SU-DHL-6 (cell line): ENCODE results near the gene ZNF804B.

ENCODE experiments used
- H2AFZ ChIP-seq: fragments of 200-600 bp; sonication (generic); 2 replicates; pipeline ENCODE4 v1.6.1; 2014; ENCODE audit warnings: low read depth, mild to moderate bottlenecking, moderate library complexity, mixed read lengths, antibody characterized with exemption, low read length; ENCODE audit not compliant: severe bottlenecking
- H3F3A ChIP-seq: fragments of 200-600 bp; shearing (Covaris generic); 2 replicates; pipeline ENCODE4 v1.6.0; 2016; ENCODE audit warnings: antibody characterized with exemption, mild to moderate bottlenecking; ENCODE audit not compliant: insufficient read depth
- H3K27ac ChIP-seq: fragments of 200-600 bp; sonication (generic); 2 replicates; pipeline ENCODE4 v1.5.1; 2016; ENCODE audit warnings: low read depth, mild to moderate bottlenecking, low read length, moderate library complexity, mixed read lengths
- H3K27me3 ChIP-seq: fragments of 200-600 bp; sonication (generic), shearing (Covaris generic); 2 replicates; pipeline ENCODE4 v1.6.0; 2014; ENCODE audit warnings: mild to moderate bottlenecking, low read length
- H3K36me3 ChIP-seq: fragments of 200-600 bp; sonication (generic); 2 replicates; pipeline ENCODE4 v1.6.1; 2014; ENCODE audit warnings: mild to moderate bottlenecking, low read length, mixed read lengths
- H3K4me2 ChIP-seq: fragments of 300-600, 200-600 bp; shearing (Covaris generic), sonication (generic); 2 replicates; pipeline ENCODE4 v1.6.0; 2014; ENCODE audit warnings: low read length, low read depth, mild to moderate bottlenecking; ENCODE audit not compliant: poor library complexity, severe bottlenecking
- H3K4me3 ChIP-seq: fragments of 200-600 bp; sonication (generic); 2 replicates; pipeline ENCODE4 v1.5.1; 2014; ENCODE audit warnings: antibody characterized with exemption, low read length, mild to moderate bottlenecking, mixed read lengths; ENCODE audit not compliant: insufficient read depth, poor library complexity, severe bottlenecking
- H3K79me2 ChIP-seq: fragments of 200-600 bp; sonication (generic); 2 replicates; pipeline ENCODE4 v1.6.1; 2014; ENCODE audit warnings: mild to moderate bottlenecking, low read length, moderate library complexity; ENCODE audit not compliant: insufficient read depth
- H3K9ac ChIP-seq: fragments of 200-600 bp; sonication (generic); 2 replicates; pipeline ENCODE4 v1.7.0; 2014; ENCODE audit warnings: mild to moderate bottlenecking, low read length
- H3K9me2 ChIP-seq: fragments of 200-600 bp; sonication (generic); replicated peaks from 2 replicates; pipeline ENCODE4 v1.6.1; 2014; ENCODE audit warnings: low read length; ENCODE audit not compliant: insufficient read depth
- H3K9me3 ChIP-seq: fragments of 200-600 bp; sonication (generic); 2 replicates; pipeline ENCODE4 v1.6.1; 2014; ENCODE audit warnings: low read length, mixed read lengths; ENCODE audit not compliant: insufficient read depth
- H4K20me1 ChIP-seq: fragments of 200-600 bp; sonication (generic); 2 replicates; pipeline ENCODE4 v1.6.1; 2014; ENCODE audit warnings: low read depth, mild to moderate bottlenecking, antibody characterized with exemption, low read length, moderate library complexity, mixed read lengths
- CTCF ChIP-seq: fragments of 200-600 bp; sonication (generic); IDR thresholded peaks from one replicate; pipeline ENCODE4 v1.5.1; 2017; ENCODE audit warnings: antibody characterized with exemption, mild to moderate bottlenecking, low read length, moderate library complexity; ENCODE audit not compliant: insufficient read depth, poor library complexity, severe bottlenecking
- EZH2phosphoT487 ChIP-seq: fragments of 200-600 bp; sonication (generic), shearing (Covaris generic); conservative IDR thresholded peaks from 2 replicates; pipeline ENCODE4 v1.6.1; 2018; ENCODE audit warnings: mild to moderate bottlenecking, antibody characterized with exemption, low read length, moderate library complexity, mixed read lengths

The ZNF804B gene

DNA sequence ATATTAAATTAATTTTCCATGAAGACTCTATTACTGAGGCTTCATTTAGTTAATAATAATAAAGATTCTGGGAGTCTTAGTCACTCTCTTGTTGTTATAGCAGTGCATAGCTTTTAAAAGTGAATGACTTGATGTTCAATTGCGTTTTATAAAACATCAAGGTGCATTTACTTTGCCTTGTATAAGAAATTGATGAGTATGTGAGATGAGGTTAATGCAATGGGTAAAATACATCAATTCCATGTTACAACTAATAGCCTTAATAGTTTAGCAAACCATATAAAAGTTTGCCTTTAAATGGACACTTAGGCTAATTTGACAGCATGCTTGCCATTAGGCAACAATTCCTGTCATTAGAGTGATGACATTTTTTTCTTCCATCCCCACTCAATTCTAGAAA lies 209.7 kb downstream of the ZNF804B start:
- Histone ChIP-seq H3K27ac (no peak overlapping the region), H3K36me3 (no peaks in the 10 kb centered on the region; the same call in 1 of the 2 replicates), H3K79me2 (no peaks in the 10 kb centered on the region), H3K4me2 (no peak overlapping the region), H4K20me1 (no peaks in the 10 kb centered on the region), H3K9me2 (no peaks in the 10 kb centered on the region), H3K9me3 (peaks cover 6% of the 10 kb centered on the region; the same call in 1 of the 2 replicates), H3F3A (no peaks in the 10 kb centered on the region), H3K27me3 (no peaks in the 10 kb centered on the region), H3K9ac (no peak overlapping the region), H2AFZ (no peak overlapping the region), H3K4me3 (no peak overlapping the region)
- TF ChIP-seq EZH2phosphoT487 (no peak), CTCF (no peak)

DNA sequence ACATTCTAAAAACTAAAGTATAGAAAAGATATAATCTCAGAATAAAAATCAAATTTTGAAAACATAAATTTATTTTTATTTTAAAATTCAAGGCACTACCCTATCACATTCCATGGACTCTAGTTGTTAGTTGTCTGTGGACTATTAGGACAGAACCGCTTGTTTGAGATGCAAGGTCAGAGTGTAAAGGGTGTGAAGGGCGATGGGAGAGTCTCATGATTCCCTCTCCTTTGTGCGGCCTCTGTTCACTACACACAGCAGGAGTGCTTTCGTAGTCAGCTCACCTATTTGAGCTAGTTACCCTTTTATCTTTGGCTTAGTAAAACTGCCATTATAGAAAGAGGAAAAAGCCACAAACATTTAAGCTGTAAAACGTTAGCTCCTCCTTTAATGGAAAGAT lies 225.8 kb downstream of the ZNF804B start:
- TF ChIP-seq CTCF = no peak
- TF ChIP-seq EZH2phosphoT487 = no peak
- H3K9me2 ChIP-seq = no peaks in the 10 kb centered on the region
- no peak overlapping the region for H3K4me3 ChIP-seq
- H2AFZ ChIP-seq = peak overlapping the region; percentile 52
- H3K27ac ChIP-seq = no peak overlapping the region
- H3K9ac ChIP-seq = no peak overlapping the region
- H3K27me3 ChIP-seq = no peaks in the 10 kb centered on the region
- no peaks in the 10 kb centered on the region for H3K79me2 ChIP-seq
- no peaks in the 10 kb centered on the region; the same call in 1 of the 2 replicates for H3K36me3 ChIP-seq
- no peak overlapping the region for H3K4me2 ChIP-seq
- no peaks in the 10 kb centered on the region for H3F3A ChIP-seq
- no peaks in the 10 kb centered on the region for H3K9me3 ChIP-seq
- no peaks in the 10 kb centered on the region for H4K20me1 ChIP-seq

DNA sequence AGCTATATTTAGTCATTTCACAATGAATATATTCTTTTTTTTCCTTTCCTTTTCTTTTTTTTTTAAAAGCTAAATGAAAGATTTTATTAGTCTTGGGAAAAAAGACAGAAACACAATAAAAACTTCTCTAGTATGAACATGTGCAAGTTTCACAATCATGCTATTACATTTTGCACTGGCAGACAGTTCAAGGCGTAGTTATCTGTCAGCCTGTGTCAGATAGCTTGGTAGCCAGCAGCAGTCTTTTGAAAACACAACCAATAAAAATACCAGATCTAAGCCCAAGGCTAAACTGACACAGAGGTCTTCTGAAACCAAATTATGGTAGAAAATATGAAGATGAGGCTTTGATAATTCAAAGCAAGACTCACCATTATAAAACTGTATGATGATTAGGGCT lies 241.8 kb downstream of the ZNF804B start:
- no peak for TF ChIP-seq CTCF
- TF ChIP-seq EZH2phosphoT487 = no peak
- Histone ChIP-seq H3K9ac (no peak overlapping the region), H3K4me2 (no peak overlapping the region), H3K27ac (no peak overlapping the region), H3K9me3 (no peaks in the 10 kb centered on the region), H4K20me1 (no peaks in the 10 kb centered on the region), H3F3A (peaks cover 4% of the 10 kb centered on the region; the same call in 1 of the 2 replicates), H3K27me3 (no peaks in the 10 kb centered on the region), H3K79me2 (no peaks in the 10 kb centered on the region), H3K36me3 (no peaks in the 10 kb centered on the region), H3K9me2 (no peaks in the 10 kb centered on the region), H3K4me3 (no peak overlapping the region), H2AFZ (no peak overlapping the region)
